ENCODE measurements around the gene GATA1. TPM values are rescaled to one million over a fixed set of nuclear protein-coding genes. Genes with fewer than 3 reads are reported as not detected.

Gene GATA1
- total RNA-seq, 1 donor from 2014 or later = not detected

- TF ChIP-seq CTCF (conservative IDR thresholded peaks at IDR 0.05) = no peak
- no peaks in the 10 kb centered on the region for H3K27me3 Mint-ChIP-seq (ENCODE audit: low read depth)
- H3K4me1 Mint-ChIP-seq = peaks cover 8% of the 10 kb centered on the region
- no peaks in the 10 kb centered on the region for H3K9me3 Mint-ChIP-seq
- no peak overlapping the region for H3K27ac Mint-ChIP-seq (ENCODE audit: unreplicated experiment)
- no peak for DNase-seq (ENCODE audit: low read depth, low spot score)
- H3K4me3 Mint-ChIP-seq = no peak overlapping the region
- no peaks in the 10 kb centered on the region for H3K36me3 Mint-ChIP-seq (ENCODE audit: low read depth)
Observed at GRCh38 chrX:48793935-48794334, 7.5 kb downstream of the GATA1 start.

- no peak overlapping the region for H3K4me3 Mint-ChIP-seq
- no peaks in the 10 kb centered on the region for H3K27me3 Mint-ChIP-seq (ENCODE audit: low read depth)
- DNase-seq (ENCODE audit: low read depth, low spot score) = no peak
- H3K4me1 Mint-ChIP-seq = peaks cover 8% of the 10 kb centered on the region
- no peak for TF ChIP-seq CTCF (conservative IDR thresholded peaks at IDR 0.05)
- peak overlapping the region; percentile 91 for H3K27ac Mint-ChIP-seq (ENCODE audit: unreplicated experiment)
- no peaks in the 10 kb centered on the region for H3K36me3 Mint-ChIP-seq (ENCODE audit: low read depth)
- H3K9me3 Mint-ChIP-seq = no peaks in the 10 kb centered on the region
Observed at GRCh38 chrX:48794340-48794910, 8.0 kb downstream of the GATA1 start.

GRCh38 chrX:48794911-48795515 lies 8.6 kb downstream of the GATA1 start:
- no peak for TF ChIP-seq CTCF (conservative IDR thresholded peaks at IDR 0.05)
- Mint-ChIP-seq H3K27ac (ENCODE audit: unreplicated experiment) (peak overlapping the region; percentile 91), H3K9me3 (no peaks in the 10 kb centered on the region), H3K27me3 (ENCODE audit: low read depth) (no peaks in the 10 kb centered on the region), H3K4me3 (peak overlapping the region; percentile 33), H3K36me3 (ENCODE audit: low read depth) (no peaks in the 10 kb centered on the region), H3K4me1 (peaks cover 8% of the 10 kb centered on the region)
- DNase-seq (ENCODE audit: low read depth, low spot score) = no peak

- H3K27ac Mint-ChIP-seq (ENCODE audit: unreplicated experiment) = no peak overlapping the region
- no peak for TF ChIP-seq CTCF (conservative IDR thresholded peaks at IDR 0.05)
- no peak for DNase-seq (ENCODE audit: low read depth, low spot score)
- H3K4me1 Mint-ChIP-seq = peaks cover 25% of the 10 kb centered on the region
- no peaks in the 10 kb centered on the region for H3K9me3 Mint-ChIP-seq
- H3K4me3 Mint-ChIP-seq = no peak overlapping the region
- no peaks in the 10 kb centered on the region for H3K36me3 Mint-ChIP-seq (ENCODE audit: low read depth)
- H3K27me3 Mint-ChIP-seq (ENCODE audit: low read depth) = no peaks in the 10 kb centered on the region
Observed at GRCh38 chrX:48798318-48798717, 11.9 kb downstream of the GATA1 start.

- no peaks in the 10 kb centered on the region for H3K27me3 Mint-ChIP-seq (ENCODE audit: low read depth)
Observed at GRCh38 chrX:48800574-48801279, 14.3 kb downstream of the GATA1 start.

More at GRCh38 chrX:48800574-48801279, 14.3 kb downstream of the GATA1 start:
- peak overlapping the region; percentile 95 for H3K27ac Mint-ChIP-seq (ENCODE audit: unreplicated experiment)
- peaks cover 21% of the 10 kb centered on the region for H3K4me1 Mint-ChIP-seq
- H3K36me3 Mint-ChIP-seq (ENCODE audit: low read depth) = peaks cover 10% of the 10 kb centered on the region
- H3K4me3 Mint-ChIP-seq = peak overlapping the region; percentile 96
- peaks cover 4% of the 10 kb centered on the region for H3K9me3 Mint-ChIP-seq
- DNase-seq (ENCODE audit: low read depth, low spot score) = no peak
- no peak for TF ChIP-seq CTCF (conservative IDR thresholded peaks at IDR 0.05)
